LoVo (cell line): ENCODE data around the gene SEBOX.
"Not testable (repeated sequence)": the region's sequence is repeated elsewhere in the genome, so short reads cannot be mapped to it uniquely, and the experiment has no call there.

Experiments used
- DNase-seq: peaks from one replicate; pipeline ENCODE4 v3.0.0-alpha.2; 2016; ENCODE audit warnings: low spot score

SEBOX gene

DNA sequence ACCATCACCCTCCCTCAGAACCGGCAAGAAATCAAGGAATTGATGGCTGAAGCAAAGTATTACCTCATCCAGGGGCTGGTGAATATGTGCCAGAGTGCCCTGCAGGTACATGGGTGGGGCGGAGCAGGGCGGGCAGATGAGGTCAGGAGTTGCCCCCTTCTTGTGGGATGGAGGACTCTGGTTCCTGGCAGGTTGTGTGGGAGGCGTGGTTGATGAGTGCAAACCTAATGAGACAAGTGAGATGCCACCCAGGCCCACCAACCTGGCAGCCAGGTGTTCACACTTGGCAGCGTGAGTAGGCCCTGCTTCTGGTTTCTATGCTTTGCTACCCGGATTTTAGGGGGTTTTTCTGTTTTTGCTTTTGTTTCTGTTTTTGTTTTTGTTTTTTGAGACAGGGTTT is 24.6 kb downstream of the SEBOX start:
- DNase-seq, result no peak

- DNase-seq, result no peak
Measured at GRCh38 chr17:28339431-28339830, 25.6 kb downstream of the SEBOX start.

- DNase-seq, result not testable (repeated sequence)
Measured at GRCh38 chr17:28338769-28339212, 26.2 kb downstream of the SEBOX start.

DNA sequence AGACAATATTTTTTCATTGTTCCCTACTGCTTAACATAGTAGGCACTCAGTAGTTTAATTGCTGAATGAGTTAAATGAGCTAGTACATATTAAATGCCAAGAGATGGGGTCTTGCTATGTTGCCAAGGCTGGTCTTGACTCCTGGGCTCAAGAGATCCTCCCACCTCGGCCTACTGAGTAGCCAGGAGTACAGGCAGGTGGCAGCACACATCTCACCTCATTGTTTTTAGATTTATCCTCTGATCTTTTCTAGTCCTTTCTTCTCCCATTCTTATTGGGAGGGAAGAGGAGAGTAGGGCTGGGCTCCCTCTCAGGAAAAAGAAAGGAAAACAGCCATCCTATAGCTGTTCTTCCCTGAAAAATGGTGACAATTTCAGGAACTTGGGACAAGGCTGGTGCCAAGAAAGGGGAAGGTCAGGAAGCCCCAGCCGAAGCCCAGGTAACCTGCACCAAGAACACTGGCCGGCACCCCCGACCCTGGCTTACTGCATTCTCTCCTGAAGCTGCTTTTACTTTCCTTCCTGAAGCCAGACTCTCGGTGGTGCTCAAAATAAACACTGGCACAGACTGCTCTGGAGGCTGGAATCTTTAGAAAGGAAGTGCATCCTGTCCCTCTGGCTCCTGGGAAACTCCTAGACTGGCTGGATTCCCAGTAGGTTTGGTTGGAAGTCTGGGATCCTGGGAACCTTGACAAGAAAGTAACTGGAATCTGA is 26.8 kb downstream of the SEBOX start:
- DNase-seq, result no peak

GRCh38 chr17:28335959-28336871 is 28.8 kb downstream of the SEBOX start:
- peak; percentile 88 for DNase-seq

DNA sequence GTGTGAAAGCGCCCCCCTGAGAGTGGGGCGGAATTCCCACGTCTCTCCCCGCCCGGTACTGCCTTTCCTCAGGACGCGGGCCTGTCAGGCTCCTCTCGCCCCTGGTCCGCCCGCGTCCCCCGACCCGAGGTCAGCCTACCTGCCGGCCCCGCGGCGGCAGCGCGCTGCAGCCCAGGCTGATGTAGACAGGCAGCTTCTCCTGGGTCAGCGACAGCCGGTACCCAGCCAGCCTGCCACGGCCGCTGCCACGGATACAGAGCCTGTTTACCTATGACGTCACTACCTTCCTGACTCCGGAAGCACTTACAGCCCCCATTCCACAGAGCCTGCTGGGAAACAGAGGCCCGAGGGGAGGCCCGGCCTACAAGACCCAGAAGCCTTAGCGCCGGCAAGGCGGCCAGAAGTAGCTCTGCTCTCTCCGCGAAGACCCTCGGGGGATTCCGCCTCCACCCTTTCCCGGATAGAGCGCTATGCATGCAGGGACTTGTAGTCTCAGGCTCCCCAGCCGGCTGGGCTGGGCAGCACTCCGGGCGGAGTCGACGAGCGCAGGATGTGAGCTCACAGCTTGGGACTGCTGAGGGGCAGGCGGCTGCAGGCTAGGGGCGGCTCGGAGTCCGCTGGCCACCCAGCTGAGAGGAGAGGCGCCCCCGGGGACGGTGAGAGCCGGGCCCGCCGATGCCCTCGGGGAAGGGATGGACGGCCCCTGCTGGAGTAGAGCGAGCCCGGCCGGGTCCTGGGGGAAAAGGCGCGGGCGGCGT is 29.6 kb downstream of the SEBOX start, which contains the start of the genes IFT20 and TNFAIP1:
Gene IFT20 (minus strand): TSS at position 272 of the 758 bp plus-strand sequence. CDS start 3,487 bp downstream, outside the sequence.
Gene TNFAIP1 (plus strand): TSS at position 561 of the 758 bp plus-strand sequence. CDS start 3,761 bp downstream, outside the sequence.
- DNase-seq, result peak; percentile 99

DNA sequence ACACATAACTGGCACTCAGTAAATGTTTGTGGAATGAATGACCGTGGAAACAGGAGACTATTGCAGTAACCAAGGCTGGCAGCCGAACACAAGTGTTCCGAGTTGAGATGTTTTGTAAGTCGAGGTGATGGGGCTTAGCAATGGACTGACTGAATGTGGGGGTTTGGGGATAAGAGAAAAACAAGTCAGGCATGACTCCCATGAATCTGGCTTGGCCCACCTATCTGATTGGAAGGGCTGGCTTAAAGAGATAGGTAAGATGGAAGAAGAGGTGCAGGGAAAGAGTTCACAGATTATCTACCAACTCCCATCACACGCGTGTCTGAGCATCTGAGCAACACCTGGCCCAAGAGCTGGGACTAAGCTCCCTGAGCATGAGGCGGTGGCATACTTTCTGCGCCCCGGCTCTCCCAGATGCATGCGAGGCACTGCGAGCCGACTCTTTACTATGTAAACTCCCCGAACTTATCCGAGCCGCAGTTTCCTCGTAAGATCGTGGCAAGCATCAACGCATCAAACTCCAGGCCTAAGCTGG is 30.3 kb downstream of the SEBOX start:
- no peak for DNase-seq

- no peak for DNase-seq
Measured at GRCh38 chr17:28334171-28334570, 30.8 kb downstream of the SEBOX start.

DNA sequence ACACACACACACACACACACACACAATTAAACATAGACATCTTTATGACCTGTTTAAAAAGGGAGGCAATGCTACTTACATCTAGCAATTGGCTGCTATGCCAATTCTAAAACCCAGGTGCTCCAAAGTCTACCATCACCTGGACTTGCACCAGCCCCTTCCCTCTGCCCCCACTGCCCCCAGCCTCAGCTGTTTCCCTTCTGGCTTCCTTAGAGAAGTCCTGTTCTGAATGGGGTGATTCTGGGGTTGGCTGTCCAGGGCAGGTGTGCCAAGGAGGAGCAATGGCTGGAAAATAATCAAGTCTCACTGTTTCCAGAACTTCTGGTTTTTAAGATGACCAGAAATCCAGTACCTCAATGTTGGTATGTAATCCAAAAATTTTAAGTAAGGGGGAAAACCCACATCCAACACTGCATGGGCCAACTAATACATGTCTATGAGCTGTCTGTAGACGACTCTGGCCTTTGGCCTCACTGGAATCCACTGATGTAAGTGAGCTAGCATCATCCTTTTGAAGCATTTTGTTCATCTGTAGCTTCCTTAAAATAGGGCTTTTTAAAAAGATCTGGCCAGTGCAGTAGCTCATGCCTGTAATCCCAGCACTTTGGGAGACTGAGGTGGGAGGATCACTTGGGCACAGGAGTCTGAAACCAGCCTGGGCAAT is 31.8 kb downstream of the SEBOX start:
- DNase-seq, result no peak

- no peak for DNase-seq
Measured at GRCh38 chr17:28331891-28332420, 33.0 kb downstream of the SEBOX start.

DNA sequence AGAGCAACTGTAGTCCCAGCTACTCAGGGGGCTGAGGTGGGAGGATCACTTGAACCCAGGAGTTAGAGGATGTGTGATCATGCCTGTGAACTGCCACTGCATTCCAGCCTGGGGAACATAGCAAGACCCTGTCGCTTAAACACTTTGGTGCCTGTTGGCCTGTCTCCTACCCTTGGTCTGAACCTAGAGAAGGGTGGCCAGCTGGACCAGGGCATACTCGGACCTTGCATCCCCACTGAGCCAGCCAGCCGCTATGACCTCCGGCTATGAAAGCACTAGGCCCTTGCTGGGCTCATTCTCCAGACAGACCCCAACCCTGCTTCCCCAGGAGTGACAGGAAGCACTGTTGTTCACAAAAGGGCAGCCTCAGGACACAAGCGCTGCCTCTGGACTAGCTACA is 34.3 kb downstream of the SEBOX start:
- DNase-seq, result no peak

DNA sequence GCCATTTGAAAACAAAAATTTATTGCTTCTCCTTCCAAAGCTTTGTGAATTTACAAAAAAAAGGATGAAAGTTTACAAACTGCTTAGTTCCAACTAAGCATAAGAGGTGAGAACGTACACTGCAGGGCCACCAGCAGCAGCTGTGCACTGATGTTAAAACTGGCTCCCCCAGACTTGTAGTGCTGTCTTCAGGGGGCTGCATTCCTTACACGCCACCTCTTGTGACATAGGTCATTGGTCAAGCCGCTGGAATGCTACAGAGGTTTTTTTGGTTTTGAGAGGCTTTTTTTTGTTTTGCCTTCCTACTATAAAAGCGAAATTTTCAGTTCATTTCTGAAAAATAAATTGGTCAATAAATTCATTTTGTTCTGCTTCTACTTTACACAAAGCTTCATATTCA is 36.7 kb downstream of the SEBOX start:
- no peak for DNase-seq

- no peak for DNase-seq
Measured at GRCh38 chr17:28327709-28328108, 37.3 kb downstream of the SEBOX start.

GRCh38 chr17:28327031-28327607 is 37.9 kb downstream of the SEBOX start:
- no peak for DNase-seq

DNA sequence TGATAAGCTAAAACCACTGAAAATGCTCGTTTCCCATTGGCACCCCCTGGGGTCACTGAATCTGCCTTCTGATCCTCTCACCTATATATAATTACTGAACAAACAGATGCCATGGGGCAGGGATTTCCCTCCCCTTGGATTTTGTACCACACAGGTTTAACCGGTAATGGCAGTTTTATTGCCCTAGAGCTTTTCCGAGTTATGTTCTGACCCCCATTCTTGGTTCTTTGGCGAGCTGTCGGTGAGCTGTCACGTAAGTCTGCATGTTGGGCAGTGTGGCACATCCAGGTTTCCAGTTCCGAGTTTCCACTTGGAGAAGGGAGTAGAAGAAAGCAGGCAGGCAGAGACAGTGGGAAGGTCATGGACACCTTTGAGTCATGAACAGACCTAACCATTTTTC is 38.9 kb downstream of the SEBOX start:
- no peak for DNase-seq

DNA sequence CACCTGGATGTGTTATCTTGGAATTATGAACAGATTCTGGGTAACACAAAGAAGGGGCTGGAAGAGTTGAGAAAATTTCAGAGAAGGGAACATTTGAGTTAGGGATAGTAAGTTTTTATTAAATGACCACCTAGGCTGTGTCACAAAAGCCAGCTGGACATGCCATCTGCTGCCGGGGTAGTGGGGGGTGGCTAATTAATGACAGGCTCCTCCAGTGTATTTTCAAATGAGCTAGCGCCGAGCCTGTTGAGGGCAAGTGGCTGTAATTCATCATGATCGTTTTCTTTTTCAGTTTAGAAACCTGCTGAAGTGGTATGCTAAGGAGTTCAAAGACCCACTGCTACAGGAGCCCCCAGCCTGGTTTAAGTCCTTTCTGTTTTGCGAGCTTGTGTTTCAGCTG is 39.8 kb downstream of the SEBOX start:
- DNase-seq, result no peak

GRCh38 chr17:28324781-28325180 is 40.2 kb downstream of the SEBOX start:
- no peak for DNase-seq

DNA sequence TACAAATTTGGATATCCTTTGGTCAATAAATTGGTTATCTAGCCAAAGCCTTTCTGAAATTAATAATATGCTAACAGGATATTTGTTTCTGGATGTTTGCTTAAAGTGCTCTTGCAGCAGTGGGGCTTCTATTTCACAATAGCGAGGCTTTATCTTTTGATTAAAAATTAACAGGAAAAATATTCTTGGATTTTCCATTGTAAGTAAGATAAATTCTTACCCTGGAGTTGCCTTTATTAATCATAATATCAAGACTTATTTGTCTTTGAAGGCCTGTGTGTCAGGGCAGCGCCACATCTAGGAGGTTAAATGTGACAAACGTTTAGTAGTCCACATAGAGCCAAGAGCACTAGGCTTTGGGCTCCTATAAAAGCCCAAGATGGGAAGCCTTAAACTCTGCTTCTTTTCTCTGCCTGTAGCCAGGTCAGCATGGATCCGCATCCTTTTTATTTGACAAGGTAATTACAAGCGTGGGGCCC is 40.7 kb downstream of the SEBOX start:
- DNase-seq, result no peak

DNA sequence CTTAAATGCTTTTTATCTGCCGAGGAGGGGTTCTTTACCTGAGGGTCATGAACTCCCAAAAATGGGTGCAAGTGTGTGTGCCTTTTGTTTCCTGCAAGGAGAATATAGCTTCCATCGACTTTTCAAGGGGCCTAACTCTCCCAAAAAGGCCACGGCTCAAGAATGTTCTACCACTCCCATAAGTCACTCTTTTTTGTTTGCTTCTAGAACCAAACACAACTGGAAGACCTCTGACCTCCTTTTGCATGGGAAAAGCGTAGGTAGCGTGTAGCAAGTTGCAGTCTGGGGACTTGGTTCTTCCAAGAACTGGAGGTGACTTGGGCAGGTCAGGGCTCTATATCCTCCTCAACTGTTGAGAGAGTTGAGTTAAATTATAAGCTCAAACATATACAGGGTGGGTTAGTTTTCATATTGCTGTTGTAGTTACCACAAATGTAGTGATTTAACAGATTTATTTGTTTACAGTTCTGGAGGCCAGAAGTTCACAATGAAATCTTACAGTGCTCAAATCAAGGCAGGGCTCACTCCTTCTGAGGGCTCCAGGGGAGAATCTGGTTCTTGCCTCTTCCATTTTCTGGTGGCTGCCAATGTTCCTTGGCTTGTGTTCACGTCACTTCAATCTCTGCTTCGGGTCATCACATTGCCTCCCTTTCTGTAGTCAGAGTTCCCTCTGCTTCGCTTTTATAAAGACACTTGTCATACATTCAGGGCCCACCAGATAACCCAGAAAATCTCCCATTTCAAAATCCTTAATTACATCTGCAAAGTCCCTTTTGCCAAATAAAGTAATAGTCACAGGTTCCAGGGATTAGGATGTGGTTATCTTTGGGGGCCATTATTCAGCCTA is 44.6 kb downstream of the SEBOX start:
- DNase-seq, result no peak

GRCh38 chr17:28319598-28319935 is 45.4 kb downstream of the SEBOX start:
- no peak for DNase-seq
